ENCODE measurements around the gene PSMC3IP.

The PSMC3IP gene

DNA sequence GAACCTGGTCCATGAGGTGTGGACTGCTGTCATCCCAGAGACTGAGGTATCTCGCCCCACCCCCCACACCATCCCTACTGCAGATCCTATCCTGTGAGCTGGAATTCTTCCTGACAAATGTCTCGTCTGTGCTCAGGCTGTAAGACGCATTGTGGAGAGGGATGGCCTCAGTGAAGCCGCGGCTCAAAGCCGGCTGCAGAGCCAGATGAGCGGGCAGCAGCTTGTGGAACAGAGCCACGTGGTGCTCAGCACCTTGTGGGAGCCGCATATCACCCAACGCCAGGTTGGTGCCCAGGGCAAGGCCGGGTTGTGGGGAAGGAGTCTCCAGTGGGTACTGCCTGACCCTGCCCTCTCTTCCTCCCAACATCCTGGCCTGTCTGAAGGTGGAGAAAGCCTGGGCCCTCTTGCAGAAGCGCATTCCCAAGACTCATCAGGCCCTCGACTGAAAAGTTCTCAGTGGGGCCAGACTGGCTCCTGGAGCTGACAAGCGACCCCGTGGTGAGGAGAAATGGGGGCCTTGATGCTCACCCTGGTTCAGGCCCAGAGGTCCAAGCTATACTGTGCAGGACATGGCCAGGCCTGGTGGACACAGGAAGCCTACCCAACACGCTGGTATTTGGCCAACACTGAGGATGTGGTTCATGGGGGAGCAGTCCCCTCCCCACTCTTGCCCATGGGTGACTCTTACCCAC, 11.9 kb downstream of the PSMC3IP start:
- TF ChIP-seq, protein P1, sequence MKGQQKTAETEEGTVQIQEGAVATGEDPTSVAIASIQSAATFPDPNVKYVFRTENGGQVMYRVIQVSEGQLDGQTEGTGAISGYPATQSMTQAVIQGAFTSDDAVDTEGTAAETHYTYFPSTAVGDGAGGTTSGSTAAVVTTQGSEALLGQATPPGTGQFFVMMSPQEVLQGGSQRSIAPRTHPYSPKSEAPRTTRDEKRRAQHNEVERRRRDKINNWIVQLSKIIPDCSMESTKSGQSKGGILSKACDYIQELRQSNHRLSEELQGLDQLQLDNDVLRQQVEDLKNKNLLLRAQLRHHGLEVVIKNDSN (IDR thresholded peaks at IDR 0.05): no peak
- TF ChIP-seq YY1 (IDR thresholded peaks at IDR 0.05; ENCODE audit: low read depth): no peak
- TF ChIP-seq, protein P2, sequence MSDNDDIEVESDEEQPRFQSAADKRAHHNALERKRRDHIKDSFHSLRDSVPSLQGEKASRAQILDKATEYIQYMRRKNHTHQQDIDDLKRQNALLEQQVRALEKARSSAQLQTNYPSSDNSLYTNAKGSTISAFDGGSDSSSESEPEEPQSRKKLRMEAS (IDR thresholded peaks at IDR 0.05): no peak
- TF ChIP-seq TEAD4 (IDR thresholded peaks at IDR 0.05): no peak
- TF ChIP-seq ZBTB7A (IDR thresholded peaks at IDR 0.05; ENCODE audit: low read depth): no peak

DNA sequence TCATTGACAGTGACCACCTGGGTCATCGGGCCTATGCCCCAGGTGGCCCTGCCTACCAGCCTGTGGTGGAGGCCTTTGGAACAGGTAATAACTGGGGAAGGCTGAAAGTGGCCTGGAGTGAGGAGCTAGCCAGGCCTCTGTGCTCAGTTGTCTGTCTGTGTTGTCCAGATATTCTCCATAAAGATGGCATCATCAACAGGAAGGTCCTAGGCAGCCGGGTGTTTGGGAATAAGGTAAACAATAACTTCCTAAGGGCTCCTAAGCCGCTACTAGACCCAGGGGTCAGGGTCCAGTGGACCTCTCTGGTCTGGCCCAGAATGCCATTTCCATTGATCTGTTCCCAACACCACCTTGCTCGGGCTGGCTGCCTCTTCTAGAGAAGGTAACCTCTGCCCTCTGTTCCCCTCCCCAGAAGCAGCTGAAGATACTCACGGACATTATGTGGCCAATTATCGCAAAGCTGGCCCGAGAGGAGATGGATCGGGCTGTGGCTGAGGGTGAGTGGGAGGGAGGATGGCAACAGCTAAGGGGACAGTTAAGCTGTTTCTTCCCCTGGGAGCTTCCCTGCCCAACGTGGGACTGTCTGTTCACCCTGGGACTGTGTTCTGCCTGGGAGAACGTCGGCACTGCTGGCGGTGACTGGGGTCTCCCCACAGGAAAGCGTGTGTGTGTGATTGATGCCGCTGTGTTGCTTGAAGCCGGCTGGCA, 12.6 kb downstream of the PSMC3IP start:
- no peak for TF ChIP-seq RAD21 (IDR thresholded peaks at IDR 0.05; ENCODE audit: low read depth)
- TF ChIP-seq CREB1 (IDR thresholded peaks at IDR 0.05; ENCODE audit: low read depth): no peak
- TF ChIP-seq FOXM1 (IDR thresholded peaks at IDR 0.05; ENCODE audit: borderline replicate concordance, low read depth): no peak
- no peak for TF ChIP-seq TCF12 (IDR thresholded peaks at IDR 0.05; ENCODE audit: low read depth)

DNA sequence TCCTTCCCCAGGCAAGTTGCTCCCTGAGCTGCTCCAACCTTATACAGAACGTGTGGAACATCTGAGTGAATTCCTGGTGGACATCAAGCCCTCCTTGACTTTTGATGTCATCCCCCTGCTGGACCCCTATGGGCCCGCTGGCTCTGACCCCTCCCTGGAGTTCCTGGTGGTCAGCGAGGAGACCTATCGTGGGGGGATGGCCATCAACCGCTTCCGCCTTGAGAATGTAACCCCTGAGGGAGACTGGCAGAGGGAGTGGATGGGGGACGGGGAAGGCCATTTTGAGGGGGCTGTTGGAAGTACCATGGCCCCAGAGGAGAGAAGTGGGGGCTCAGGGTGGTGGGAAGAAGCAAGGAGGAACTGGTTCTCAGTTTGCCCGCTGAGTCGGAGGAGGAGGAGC, 13.6 kb downstream of the PSMC3IP start:
- TF ChIP-seq YY1 (IDR thresholded peaks at IDR 0.05; ENCODE audit: low read depth): no peak
- TF ChIP-seq, protein P3, sequence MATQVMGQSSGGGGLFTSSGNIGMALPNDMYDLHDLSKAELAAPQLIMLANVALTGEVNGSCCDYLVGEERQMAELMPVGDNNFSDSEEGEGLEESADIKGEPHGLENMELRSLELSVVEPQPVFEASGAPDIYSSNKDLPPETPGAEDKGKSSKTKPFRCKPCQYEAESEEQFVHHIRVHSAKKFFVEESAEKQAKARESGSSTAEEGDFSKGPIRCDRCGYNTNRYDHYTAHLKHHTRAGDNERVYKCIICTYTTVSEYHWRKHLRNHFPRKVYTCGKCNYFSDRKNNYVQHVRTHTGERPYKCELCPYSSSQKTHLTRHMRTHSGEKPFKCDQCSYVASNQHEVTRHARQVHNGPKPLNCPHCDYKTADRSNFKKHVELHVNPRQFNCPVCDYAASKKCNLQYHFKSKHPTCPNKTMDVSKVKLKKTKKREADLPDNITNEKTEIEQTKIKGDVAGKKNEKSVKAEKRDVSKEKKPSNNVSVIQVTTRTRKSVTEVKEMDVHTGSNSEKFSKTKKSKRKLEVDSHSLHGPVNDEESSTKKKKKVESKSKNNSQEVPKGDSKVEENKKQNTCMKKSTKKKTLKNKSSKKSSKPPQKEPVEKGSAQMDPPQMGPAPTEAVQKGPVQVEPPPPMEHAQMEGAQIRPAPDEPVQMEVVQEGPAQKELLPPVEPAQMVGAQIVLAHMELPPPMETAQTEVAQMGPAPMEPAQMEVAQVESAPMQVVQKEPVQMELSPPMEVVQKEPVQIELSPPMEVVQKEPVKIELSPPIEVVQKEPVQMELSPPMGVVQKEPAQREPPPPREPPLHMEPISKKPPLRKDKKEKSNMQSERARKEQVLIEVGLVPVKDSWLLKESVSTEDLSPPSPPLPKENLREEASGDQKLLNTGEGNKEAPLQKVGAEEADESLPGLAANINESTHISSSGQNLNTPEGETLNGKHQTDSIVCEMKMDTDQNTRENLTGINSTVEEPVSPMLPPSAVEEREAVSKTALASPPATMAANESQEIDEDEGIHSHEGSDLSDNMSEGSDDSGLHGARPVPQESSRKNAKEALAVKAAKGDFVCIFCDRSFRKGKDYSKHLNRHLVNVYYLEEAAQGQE (IDR thresholded peaks at IDR 0.05; ENCODE audit: low read depth): no peak
- TF ChIP-seq, protein P1 (IDR thresholded peaks at IDR 0.05): no peak
- TF ChIP-seq, protein P2 (IDR thresholded peaks at IDR 0.05): no peak

DNA sequence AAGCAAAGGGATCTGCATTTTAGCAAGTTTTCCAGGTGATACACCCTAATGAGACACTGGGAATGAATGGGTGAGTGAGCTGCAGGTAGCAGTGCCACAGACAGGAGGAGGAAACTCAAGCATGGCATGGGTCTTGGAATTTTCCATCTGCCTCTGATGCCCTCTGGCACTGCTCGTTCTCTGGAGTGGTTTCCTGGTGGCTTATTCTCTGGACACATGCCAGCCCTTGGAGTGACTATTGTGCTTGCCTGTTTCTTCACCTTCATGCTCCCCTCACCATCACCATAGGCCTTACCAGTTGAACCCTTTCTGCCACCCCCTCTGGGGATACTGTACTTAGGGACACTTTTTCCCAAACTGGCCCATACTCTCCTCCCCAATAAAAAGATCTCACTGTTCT, 14.0 kb downstream of the PSMC3IP start:
- TF ChIP-seq CREB1 (IDR thresholded peaks at IDR 0.05; ENCODE audit: low read depth): no peak
- peak; percentile 32 for TF ChIP-seq NFIC (IDR thresholded peaks at IDR 0.05)
- no peak for TF ChIP-seq EGR1 (IDR thresholded peaks at IDR 0.05)
- TF ChIP-seq TEAD4 (IDR thresholded peaks at IDR 0.05): no peak
- no peak for TF ChIP-seq YY1 (IDR thresholded peaks at IDR 0.05; ENCODE audit: low read depth)
- no peak for TF ChIP-seq EP300 (IDR thresholded peaks at IDR 0.05; ENCODE audit: borderline replicate concordance)
- TF ChIP-seq, protein P3 (IDR thresholded peaks at IDR 0.05; ENCODE audit: low read depth): no peak

DNA sequence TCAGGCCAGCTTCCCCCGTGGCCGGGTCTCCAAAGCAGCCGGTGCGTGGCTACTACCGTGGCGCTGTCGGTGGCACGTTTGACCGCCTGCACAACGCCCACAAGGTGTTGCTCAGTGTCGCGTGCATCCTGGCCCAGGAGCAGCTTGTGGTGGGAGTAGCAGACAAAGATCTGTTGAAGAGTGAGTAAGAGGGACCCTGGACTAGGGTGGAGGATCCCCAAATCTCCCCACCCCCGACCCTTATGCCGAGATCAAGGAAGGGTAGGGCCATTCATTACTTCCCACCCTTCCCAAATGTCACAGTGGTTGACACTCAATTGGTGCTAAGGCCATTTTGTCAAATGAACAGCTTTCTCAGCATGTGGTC, 14.4 kb downstream of the PSMC3IP start:
- TF ChIP-seq FOXM1 (IDR thresholded peaks at IDR 0.05; ENCODE audit: borderline replicate concordance, low read depth) (no peak), EGR1 (IDR thresholded peaks at IDR 0.05) (no peak), RAD21 (IDR thresholded peaks at IDR 0.05; ENCODE audit: low read depth) (no peak), TCF12 (IDR thresholded peaks at IDR 0.05; ENCODE audit: low read depth) (no peak), YY1 (IDR thresholded peaks at IDR 0.05; ENCODE audit: low read depth) (no peak), EP300 (IDR thresholded peaks at IDR 0.05; ENCODE audit: borderline replicate concordance) (no peak), TAF1 (IDR thresholded peaks at IDR 0.05; ENCODE audit: low read depth) (no peak), NFIC (IDR thresholded peaks at IDR 0.05) (no peak)
- TF ChIP-seq, protein P2 (IDR thresholded peaks at IDR 0.05): no peak; the same call in 1 of the 2 replicates

DNA sequence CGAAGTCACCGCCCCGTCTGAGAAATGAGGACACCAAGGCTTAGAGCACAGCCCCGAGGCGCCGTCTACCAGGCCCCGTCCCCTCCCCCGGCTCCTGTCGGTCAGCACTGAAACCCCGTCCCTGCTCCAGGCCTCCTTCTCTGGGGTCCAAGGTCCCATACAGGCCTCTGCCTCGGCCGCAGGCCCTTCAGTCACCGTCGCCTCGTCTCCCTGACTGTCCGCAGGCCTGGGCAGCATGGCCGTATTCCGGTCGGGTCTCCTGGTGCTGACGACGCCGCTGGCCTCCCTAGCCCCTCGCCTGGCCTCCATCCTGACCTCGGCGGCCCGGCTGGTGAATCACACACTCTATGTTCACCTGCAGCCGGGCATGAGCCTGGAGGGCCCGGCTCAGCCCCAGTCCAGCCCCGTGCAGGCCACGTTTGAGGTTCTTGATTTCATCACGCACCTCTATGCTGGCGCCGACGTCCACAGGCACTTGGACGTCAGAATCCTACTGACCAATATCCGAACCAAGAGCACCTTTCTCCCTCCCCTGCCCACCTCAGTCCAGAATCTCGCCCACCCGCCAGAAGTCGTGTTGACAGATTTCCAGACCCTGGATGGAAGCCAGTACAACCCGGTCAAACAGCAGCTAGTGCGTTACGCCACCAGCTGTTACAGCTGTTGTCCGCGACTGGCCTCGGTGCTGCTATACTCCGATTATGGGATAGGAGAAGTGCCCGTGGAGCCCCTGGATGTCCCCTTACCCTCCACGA, 15.0 kb downstream of the PSMC3IP start:
- TF ChIP-seq TEAD4 (IDR thresholded peaks at IDR 0.05): no peak
- peak; percentile 22; the same call in 1 of the 2 replicates for TF ChIP-seq TAF1 (IDR thresholded peaks at IDR 0.05; ENCODE audit: low read depth)
- TF ChIP-seq YY1 (IDR thresholded peaks at IDR 0.05; ENCODE audit: low read depth): peak; percentile 39; the same call in 1 of the 2 replicates
- TF ChIP-seq, protein P1 (IDR thresholded peaks at IDR 0.05): no peak
- TF ChIP-seq CREB1 (IDR thresholded peaks at IDR 0.05; ENCODE audit: low read depth): no peak

Data from Ishikawa (cell line).